HG03520 (cell line): ENCODE data around the gene IRF7.

Experiments used
- ATAC-seq: cut with Tn5 transposase; IDR thresholded peaks from one replicate; pipeline ENCODE4 v1.9.1; 2021; ENCODE audit warnings: mild to moderate bottlenecking, moderate library complexity; ENCODE audit not compliant: unreplicated experiment

The IRF7 gene

GRCh38 chr11:609341-609811 lies 6.4 kb downstream of the IRF7 start:
- ATAC-seq, result no peak

DNA sequence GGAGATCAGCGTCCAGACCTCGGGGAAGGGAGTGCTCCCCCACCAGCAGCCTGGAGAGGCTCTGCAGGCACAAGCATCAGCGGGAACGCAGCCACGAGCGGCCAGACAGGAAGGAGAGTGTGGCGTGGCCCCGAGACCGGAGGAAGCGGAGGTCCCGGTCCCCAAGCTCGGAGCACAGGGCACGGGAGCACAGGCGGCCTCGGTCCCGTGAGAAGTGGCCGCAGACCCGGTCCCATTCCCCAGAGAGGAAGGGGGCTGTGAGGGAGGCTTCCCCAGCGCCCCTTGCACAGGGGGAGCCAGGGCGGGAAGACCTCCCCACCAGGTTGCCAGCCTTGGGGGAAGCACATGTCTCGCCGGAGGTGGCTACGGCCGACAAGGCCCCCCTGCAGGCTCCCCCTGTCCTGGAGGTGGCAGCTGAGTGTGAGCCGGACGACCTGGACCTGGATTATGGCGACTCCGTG lies 6.9 kb downstream of the IRF7 start:
- no peak for ATAC-seq

DNA sequence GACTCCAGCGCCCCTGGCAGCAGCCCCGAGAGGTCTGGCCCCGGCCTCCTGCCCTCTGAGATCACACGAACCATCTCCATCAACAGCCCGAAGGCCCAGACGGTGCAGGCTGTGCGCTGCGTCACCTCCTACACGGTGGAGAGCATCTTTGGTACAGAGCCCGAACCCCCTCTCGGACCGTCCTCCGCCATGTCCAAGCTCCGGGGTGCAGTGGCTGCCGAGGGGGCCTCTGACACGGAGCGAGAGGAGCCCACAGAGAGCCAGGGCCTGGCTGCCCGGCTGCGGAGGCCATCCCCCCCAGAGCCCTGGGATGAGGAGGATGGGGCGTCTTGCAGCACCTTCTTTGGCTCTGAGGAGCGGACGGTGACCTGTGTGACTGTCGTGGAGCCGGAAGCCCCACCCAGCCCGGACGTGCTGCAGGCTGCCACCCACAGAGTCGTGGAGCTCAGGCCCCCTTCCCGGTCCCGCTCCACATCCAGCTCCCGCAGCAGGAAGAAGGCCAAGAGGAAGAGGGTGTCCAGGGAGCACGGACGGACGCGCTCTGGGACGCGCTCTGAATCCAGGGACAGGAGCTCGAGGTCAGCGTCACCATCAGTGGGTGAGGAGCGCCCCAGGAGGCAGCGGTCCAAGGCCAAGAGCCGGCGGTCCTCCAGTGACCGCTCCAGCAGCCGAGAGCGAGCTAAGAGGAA lies 7.6 kb downstream of the IRF7 start:
- no peak for ATAC-seq

DNA sequence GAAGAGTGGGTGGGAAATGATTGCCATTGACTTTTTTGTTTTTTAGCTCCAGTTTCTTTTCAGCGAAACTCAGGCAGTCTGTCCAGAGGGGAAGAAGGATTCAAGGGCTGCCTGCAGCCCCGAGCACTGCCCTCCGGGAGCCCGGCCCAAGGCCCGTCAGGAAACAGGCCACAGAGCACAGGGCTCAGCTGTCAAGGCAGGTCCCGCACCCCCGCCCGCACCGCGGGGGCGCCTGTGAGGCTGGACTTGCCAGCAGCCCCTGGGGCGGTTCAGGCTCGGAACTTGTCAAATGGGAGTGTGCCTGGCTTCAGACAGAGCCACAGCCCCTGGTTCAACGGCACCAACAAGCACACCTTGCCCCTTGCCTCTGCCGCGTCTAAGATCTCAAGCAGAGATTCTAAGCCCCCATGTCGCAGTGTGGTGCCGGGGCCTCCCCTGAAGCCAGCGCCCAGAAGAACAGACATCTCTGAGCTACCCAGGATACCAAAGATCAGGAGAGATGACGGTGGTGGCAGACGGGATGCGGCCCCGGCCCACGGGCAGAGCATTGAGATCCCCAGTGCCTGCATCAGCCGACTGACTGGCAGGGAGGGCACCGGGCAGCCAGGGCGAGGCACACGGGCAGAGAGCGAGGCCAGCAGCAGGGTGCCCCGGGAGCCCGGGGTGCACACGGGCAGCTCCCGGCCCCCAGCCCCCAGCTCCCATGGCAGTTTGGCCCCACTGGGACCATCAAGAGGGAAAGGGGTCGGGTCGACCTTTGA lies 8.6 kb downstream of the IRF7 start:
- no peak for ATAC-seq

DNA sequence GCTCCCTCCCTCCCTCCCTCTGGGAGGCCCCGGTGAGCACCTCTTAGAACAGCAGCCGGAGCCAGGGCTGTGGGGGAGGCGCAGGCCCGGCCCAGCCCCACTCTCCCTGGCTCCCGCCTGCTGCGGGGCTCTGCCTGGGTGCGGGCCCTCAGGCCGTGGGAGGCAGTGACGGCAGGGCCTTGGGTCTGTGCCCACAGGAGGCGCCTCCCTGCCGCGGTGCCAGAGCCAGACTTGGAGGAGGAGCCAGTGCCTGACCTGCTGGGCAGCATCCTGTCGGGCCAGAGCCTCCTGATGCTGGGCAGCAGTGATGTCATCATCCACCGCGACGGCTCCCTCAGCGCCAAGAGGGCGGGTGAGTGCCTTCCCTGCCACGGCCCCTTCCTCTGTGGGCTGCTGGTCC lies 9.5 kb downstream of the IRF7 start:
- no peak for ATAC-seq

DNA sequence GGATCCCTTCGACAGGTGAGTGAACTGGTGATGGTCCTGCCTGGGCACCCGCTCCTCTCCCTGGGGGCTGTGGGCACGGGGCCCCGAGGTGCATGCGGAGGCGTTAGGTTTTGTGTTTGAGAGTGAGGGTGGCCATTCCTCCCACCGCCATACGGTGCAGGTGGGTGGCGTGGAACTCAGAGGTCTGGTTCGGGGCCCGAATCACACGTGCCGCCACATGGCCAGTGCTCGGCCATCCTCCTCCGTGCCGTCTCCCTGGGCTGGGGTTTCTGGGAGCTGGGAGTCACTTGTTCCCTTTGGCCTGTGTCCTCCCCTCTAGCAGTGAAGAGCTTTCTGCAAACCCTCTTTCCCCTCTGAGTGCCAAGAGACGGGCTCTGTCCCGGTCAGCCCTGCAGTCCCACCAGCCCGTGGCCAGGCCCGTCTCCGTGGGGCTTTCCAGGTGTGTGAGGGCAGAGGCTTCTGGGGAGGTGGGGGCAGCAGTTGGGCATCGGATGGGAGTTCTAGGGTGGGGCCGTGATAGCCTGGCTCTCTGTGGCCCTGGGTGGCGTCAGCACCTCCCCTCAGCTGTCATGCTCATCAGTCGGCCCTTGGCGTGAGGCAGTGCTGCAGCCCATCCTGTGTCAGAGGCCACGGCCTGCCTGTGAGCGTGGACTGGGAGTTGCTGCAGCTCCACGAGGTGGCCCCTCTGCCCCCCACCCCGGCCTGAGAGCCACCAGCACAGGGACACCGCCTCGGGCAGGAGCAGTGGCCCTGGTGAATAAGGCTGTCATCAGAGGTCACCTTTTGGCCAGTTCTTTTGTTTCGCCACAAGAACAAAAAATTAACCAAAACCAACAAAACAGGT lies 10.2 kb downstream of the IRF7 start:
- no peak for ATAC-seq

DNA sequence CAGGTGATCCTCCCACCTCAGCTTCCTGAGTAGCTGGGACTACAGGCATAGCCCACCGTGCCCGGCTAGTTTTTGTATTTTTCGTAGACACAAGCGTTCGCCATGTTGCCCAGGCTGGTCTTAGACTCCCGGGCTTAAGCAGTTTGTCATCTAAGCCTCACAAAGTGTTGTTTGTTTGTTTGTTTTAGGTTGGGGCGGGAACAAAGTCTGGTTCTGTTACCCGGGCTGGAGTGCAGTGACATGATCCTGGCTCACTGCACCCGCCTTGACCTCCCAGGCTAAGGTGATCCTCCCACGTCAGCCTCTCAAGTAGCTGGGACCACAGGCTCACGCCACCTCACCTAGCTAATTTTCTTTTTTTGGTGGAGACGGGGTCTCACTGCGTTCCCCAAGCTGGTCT lies 12.6 kb downstream of the IRF7 start:
- no peak for ATAC-seq

GRCh38 chr11:601573-602245 lies 14.0 kb downstream of the IRF7 start:
- ATAC-seq, result no peak

GRCh38 chr11:598005-598680 lies 17.6 kb downstream of the IRF7 start:
- ATAC-seq, result no peak

DNA sequence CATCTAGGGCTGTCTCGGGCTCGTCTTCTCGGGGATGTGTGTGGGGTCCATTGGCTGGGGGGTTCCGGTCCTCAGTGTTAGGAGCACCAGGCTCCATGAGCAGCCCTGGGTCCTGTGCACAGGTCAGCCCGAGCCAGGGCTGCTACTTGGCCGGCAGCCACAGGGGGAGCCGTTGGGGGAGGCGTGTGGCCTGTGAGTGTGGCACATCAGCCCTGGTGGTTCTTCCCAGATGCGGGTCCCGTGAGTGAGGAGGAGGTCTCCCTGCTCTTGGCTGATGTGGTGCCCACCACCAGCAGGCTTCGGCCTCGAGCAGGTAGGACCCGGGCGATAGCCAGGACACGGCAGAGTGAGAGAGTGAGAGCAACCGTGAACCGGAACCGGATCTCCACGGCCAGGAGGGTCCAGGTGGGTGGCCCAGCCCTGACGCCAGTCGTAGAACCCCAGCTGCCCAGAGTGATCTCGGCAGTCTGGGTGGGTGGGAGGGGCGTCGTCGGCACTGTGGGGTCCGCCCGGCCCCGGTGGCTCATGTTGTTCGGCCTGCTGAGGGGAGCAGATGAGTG lies 18.5 kb downstream of the IRF7 start:
- no peak for ATAC-seq

- ATAC-seq, result no peak
These were observed 19.4 kb downstream of the IRF7 start for GRCh38 chr11:596374-596773.

- no peak for ATAC-seq
These were observed 20.4 kb downstream of the IRF7 start for GRCh38 chr11:595400-595799.

DNA sequence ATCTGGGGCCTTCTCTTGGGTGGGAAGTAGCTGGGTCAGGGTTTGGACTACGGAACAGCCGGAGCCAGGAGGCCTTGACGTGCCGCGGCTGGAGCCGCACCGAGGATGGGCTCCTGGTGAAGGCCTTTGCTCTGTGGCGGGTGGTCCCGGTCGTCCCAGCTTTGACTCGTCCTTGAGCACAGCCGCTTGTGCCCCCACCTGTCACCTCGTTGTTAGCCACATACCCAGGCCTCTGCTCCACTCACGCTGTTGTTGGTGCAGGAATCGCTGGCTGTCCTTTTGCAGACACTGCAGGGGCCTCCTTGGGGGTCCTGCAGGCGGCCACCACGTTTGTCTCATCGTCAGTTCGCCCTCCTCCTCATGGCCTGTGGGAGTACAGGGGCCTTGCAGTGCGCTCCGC lies 22.4 kb downstream of the IRF7 start:
- no peak for ATAC-seq

DNA sequence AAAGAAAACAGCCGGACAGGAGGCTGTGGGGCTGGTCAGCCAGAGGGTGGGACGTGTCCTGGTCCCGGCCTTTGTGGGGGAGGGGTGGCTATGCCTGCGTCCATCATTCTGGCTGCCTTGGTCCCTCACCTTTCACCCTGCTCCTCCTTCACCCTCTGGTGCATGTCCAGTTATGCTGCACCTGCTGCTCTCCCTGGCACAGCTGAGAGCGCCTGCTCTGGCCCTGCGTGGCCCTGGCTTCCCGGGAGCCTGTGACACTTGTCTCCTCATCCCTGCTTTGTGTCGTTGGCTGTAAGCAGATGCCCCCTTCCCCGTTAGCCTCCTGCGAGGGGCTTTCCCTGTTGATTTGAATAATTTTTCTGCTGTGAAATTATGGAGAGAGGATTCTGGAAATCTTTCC lies 22.8 kb downstream of the IRF7 start:
- ATAC-seq, result no peak

DNA sequence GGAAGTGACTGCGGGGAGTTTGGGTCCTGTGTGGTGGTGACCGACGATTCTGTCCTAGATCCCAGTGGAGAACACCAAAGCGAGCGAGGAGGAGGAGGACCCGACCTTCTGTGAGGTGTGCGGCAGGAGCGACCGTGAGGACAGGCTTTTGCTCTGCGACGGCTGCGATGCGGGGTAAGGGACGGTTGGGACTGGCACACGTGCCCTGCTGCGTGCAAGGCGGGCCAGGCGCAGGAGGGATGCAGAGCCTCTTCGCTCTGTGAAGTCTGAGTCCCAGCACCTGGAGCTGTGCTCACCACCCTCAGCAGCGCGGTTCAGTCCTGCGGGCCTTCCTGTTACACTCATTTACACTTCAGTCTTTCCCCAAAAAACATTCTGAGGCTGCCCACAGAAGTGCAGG lies 23.2 kb downstream of the IRF7 start:
- no peak for ATAC-seq

GRCh38 chr11:590997-591396 lies 24.8 kb downstream of the IRF7 start:
- ATAC-seq, result no peak

DNA sequence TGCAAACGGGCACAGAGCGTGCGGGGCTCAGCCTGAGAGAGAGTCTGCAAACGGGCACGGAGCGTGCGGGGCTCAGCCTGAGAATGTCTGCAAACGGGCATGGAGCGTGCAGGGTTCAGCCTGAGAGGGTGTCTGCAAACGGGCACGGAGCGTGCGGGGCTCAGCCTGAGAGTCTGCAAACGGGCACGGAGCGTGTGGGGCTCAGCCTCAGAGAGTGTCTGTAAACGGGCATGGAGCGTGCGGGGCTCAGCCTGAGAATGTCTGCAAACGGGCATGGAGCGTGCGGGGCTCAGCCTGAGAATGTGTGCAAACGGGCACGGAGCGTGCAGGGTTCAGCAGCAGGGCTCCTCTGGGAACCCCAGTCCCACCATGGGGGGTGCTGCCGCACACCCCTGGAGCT lies 26.0 kb downstream of the IRF7 start:
- no peak for ATAC-seq

GRCh38 chr11:587978-588380 lies 27.8 kb downstream of the IRF7 start:
- ATAC-seq, result no peak

DNA sequence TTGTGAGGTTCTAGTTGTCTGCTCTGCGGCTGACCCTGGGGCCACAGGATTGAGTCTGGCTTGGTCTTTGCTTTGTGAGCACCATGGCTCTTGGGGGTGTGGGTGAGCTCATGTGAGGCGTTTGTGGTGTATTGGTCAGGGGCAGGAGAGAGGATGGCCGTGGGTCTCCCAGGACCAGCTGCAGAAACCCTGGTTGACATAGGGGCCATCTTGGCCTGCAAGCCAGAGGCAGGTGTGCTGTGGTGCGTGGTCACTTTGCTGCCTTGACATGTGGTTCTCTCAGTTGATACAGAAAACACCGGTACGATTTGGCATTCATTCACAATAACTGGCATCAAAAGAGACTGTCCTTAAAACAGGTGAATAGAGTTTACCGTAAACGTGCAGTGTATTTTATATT lies 28.2 kb downstream of the IRF7 start:
- ATAC-seq, result no peak
